Sigmoid colon (tissue), 7 donors: ENCODE results near the gene CLEC16A. TPM values are rescaled to one million over a fixed set of nuclear protein-coding genes. Genes with fewer than 3 reads are reported as not detected.
"Not testable (repeated sequence)": the region's sequence is repeated elsewhere in the genome, so short reads cannot be mapped to it uniquely, and the experiment has no call there.

Experiments used
- DNase-seq: peaks from one replicate; pipeline ENCODE4 v3.0.0-alpha.2; 2019
- H3K27ac ChIP-seq, 4 donors: fragments of 200-600 bp; sonication (generic); one replicate each; pipeline ENCODE4 v1.5.1; 2016 to 2019; ENCODE audit warnings: mild to moderate bottlenecking in 1 of 4
- H3K27me3 ChIP-seq, 3 donors: fragments of 200-600 bp; sonication (generic); one replicate each; pipeline ENCODE4 v1.5.1; 2019; ENCODE audit warnings: mild to moderate bottlenecking in 1 of 3
- H3K36me3 ChIP-seq, 4 donors: fragments of 200-600 bp; sonication (generic); one replicate each; pipeline ENCODE4 v1.5.1; 2016 to 2019
- H3K4me1 ChIP-seq, 4 donors: fragments of 200-600 bp; sonication (generic); one replicate each; pipeline ENCODE4 v1.5.1; 2017 to 2019
- H3K4me3 ChIP-seq, 4 donors: fragments of 200-600 bp; sonication (generic); one replicate each; pipeline ENCODE4 v1.5.1; 2017 to 2019; ENCODE audit warnings: mild to moderate bottlenecking in 2 of 4, moderate library complexity in 1 of 4
- H3K9me3 ChIP-seq, 4 donors: fragments of 200-600 bp in 3 of 4; sonication (generic) in 3 of 4; one replicate each; pipeline versions ENCODE4 v1.5.1 to v1.6.1; 2013 to 2019
- EP300 ChIP-seq, 4 donors: sonication (generic); formaldehyde crosslinking; IDR thresholded peaks; one replicate each; pipeline ENCODE4 v1.6.1; 2017; ENCODE audit warnings: antibody characterized with exemption in 4 of 4
- POLR2A ChIP-seq, 2 donors: fragments of 450-650 bp; IDR thresholded peaks; one replicate each; pipeline ENCODE4 v1.6.1; 2016; ENCODE audit warnings: antibody characterized with exemption in 2 of 2, mild to moderate bottlenecking in 2 of 2, moderate library complexity in 2 of 2
- POLR2AphosphoS5 ChIP-seq, 4 donors: sonication (generic); formaldehyde crosslinking; IDR thresholded peaks; one replicate each; pipeline ENCODE4 v1.6.1; 2017; ENCODE audit warnings: antibody characterized with exemption in 4 of 4
- WGBS, 2 donors: extraction: QIAGEN DNeasy Blood & Tissue Kit; methylation state at CpG; one replicate each; pipeline ENCODE4 v1.1.7; 2013; 5-methylcytosine and 5-hydroxymethylcytosine counted together
- intact Hi-C: fragments of 100-400 bp; cut with DNase I; formaldehyde crosslinking; loops from one replicate; pipeline ENCODE4 v1.15.1; 2023
- polyA plus RNA-seq, 3 donors: library from polyadenylated mRNA; stranded (reverse); fragments of 200-250 nt; gene quantifications; one replicate each; pipeline ENCODE4 v1.2.3, GENCODE V29; 2013
- total RNA-seq, 4 donors: library from RNA; depleted of rRNA; stranded (reverse); fragments of >200 nt; gene quantifications; one replicate each; pipeline ENCODE4 v1.1.0, GENCODE V29; 2016
- TF ChIP-seq, protein P1 (sequence below), 4 experiments: fragments of 450-650 bp in 3 of 4; fragments of 200-600 bp in 1 of 4; IDR thresholded peaks; one replicate each; pipeline ENCODE4 v1.5.1; 2016 to 2019; ENCODE audit warnings: antibody characterized with exemption in 4 of 4, mild to moderate bottlenecking in 3 of 4, moderate library complexity in 2 of 4
- donor health status: healthy with polysubstance abuse.
- donor health status: Bipolar disorder and iron deficiency.
- donor health status: healthy.

Gene CLEC16A
- total and polyA plus RNA-seq, 7 donors = 9.6 to 35.2 (median 24.6) TPM

DNA sequence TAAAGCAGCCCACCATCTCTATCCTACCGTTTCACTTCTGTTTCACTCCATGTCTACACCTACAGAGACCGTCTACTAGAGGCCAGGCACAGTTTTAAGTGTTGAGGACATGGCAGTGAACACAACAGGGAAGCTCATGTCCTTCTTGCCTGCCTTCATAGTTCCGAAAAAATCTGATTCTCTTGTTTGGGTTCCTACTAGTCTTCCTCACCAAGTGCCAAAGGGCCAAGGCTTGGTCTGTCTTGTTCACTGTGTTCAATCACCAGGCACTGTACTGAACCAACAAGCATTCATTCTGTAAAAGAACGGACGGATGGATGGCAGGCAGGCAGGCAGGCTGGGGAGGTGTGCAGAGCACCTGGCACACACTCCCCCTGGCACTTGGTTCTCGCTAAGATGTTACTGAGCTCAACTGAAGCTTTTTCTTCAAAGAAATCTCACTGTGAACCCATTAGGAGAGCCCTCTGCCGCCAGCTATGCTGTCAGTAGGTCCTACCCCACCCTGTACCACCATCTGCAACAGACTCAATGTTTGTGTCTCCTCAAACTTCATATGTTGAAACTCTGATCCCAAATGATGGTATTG lies 4.6 kb upstream of the CLEC16A start:
- no peak for DNase-seq
- Histone ChIP-seq H3K27ac (peak overlapping the region; percentile 89 to 92 (median 90)), H3K36me3 (no peaks in the 10 kb centered on the region), H3K4me3 (peak overlapping the region in 2 of 4 donors; percentile 74 to 92), H3K9me3 (no peaks in the 10 kb centered on the region), H3K27me3 (no peaks in the 10 kb centered on the region), H3K4me1 (peaks cover 0 to 86% (median 81%) of the 10 kb centered on the region in 4 donors)
- 89 to 94% methylated on average over 7 of the region's 7 CpGs for WGBS, 2 donors
- TF ChIP-seq POLR2AphosphoS5 (IDR thresholded peaks at IDR 0.05) = no peak
- TF ChIP-seq POLR2A (IDR thresholded peaks at IDR 0.05) = no peak
- no peak for TF ChIP-seq EP300 (IDR thresholded peaks at IDR 0.05)
- TF ChIP-seq, protein P1, sequence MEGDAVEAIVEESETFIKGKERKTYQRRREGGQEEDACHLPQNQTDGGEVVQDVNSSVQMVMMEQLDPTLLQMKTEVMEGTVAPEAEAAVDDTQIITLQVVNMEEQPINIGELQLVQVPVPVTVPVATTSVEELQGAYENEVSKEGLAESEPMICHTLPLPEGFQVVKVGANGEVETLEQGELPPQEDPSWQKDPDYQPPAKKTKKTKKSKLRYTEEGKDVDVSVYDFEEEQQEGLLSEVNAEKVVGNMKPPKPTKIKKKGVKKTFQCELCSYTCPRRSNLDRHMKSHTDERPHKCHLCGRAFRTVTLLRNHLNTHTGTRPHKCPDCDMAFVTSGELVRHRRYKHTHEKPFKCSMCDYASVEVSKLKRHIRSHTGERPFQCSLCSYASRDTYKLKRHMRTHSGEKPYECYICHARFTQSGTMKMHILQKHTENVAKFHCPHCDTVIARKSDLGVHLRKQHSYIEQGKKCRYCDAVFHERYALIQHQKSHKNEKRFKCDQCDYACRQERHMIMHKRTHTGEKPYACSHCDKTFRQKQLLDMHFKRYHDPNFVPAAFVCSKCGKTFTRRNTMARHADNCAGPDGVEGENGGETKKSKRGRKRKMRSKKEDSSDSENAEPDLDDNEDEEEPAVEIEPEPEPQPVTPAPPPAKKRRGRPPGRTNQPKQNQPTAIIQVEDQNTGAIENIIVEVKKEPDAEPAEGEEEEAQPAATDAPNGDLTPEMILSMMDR (IDR thresholded peaks at IDR 0.05) = no peak
- intact Hi-C loops = loop anchor here (5.0 kb wide), 1 partner anchor 973 kb away; no protein-coding TSS in a partner anchor

DNA sequence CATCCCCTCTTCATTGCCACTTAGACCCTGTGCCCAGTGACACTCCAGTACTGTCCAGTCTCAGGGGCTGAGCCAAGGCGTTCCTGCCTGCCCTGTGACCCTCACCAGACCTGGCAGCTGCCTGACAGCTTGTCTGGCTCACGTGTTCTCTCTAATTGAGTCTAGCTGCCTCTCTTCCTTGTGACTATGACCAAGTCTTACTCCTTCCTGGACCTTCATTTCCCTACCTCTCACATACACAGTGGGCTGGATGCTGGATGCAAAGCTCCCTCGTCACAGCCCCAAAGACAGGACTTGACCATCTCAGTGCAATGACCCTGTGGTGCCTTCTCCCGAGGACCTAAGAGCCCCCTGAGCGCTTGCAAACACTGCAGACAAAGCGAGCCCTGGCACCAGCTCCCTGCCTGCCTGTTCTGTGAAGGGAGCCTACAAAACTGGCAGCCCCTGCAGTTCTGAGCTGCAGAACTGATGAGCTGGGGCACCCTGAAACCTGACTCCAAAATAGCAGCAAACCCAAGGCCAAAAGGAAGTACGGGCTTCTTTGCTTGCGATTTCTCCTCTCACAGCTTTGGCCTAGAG lies 3.8 kb upstream of the CLEC16A start:
- peak overlapping the region; percentile 89 to 92 (median 90) for H3K27ac ChIP-seq
- H3K4me1 ChIP-seq = peaks cover 0 to 86% (median 82%) of the 10 kb centered on the region in 4 donors
- 13 to 32% methylated on average over 8 of the region's 8 CpGs for WGBS, 2 donors
- no peaks in the 10 kb centered on the region for H3K9me3 ChIP-seq
- no peak for DNase-seq
- no peaks in the 10 kb centered on the region for H3K36me3 ChIP-seq
- intact Hi-C loops = loop anchor here (5.0 kb wide), 1 partner anchor 972 kb away; no protein-coding TSS in a partner anchor
- peak overlapping the region; percentile 67 to 92 (median 79) for H3K4me3 ChIP-seq
- no peaks in the 10 kb centered on the region for H3K27me3 ChIP-seq
- TF ChIP-seq POLR2AphosphoS5 (IDR thresholded peaks at IDR 0.05) = peak in 1 of 4 donors; percentile 58
- TF ChIP-seq POLR2A (IDR thresholded peaks at IDR 0.05) = no peak

DNA sequence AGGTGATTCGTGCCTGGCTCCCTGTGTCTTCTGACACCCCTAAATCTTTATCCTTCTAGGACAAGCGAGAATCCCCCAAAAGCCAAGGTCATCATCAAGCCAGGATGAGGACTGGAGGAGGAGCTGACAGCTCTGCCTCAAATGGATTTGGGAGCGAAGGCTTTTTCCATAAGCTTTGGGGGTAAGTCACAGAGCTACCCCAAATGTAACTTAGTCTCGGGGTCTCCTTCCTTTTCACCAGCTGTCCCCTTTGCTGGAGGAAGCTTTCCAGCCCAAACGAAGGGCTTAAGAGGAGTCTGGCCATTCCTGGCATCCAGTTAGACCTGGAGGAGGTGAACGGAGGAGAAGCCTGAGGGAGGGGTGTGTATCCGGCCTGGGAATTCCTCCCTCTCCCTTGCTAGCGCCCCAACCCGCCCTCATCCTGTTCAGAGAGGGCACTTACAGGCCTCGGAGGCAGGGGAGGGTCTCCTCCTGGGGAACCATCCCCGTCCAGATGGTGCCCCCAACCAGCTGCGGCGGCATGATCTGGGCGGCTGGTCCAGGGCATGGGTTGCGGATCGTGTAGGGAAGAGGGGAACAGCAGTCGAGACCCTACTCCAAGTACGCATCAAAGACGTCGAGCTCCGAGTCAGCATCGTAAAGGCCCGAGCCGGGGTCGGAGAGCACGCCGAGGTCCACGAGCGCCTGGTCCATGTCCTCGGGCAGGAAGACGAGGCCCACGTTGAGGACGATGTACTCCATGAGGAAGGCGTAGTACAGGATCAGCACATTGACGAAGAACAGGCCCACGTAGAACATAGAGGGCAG lies 3.0 kb upstream of the CLEC16A start:
- peaks cover 0 to 86% (median 82%) of the 10 kb centered on the region in 4 donors for H3K4me1 ChIP-seq
- no peaks in the 10 kb centered on the region for H3K9me3 ChIP-seq
- 2 to 5% methylated on average over 35 to 36 of the region's 36 CpGs for WGBS, 2 donors
- H3K4me3 ChIP-seq = peak overlapping the region; percentile 67 to 92 (median 79)
- peak overlapping the region; percentile 89 to 92 (median 90) for H3K27ac ChIP-seq
- TF ChIP-seq POLR2AphosphoS5 (IDR thresholded peaks at IDR 0.05) (no peak), EP300 (IDR thresholded peaks at IDR 0.05) (no peak), POLR2A (IDR thresholded peaks at IDR 0.05) (no peak)
- TF ChIP-seq, protein P1 (IDR thresholded peaks at IDR 0.05) = no peak
- no peaks in the 10 kb centered on the region for H3K36me3 ChIP-seq
- intact Hi-C loops = loop anchor here (5.0 kb wide), 1 partner anchor 971 kb away; no protein-coding TSS in a partner anchor
- no peaks in the 10 kb centered on the region for H3K27me3 ChIP-seq
- no peak for DNase-seq

DNA sequence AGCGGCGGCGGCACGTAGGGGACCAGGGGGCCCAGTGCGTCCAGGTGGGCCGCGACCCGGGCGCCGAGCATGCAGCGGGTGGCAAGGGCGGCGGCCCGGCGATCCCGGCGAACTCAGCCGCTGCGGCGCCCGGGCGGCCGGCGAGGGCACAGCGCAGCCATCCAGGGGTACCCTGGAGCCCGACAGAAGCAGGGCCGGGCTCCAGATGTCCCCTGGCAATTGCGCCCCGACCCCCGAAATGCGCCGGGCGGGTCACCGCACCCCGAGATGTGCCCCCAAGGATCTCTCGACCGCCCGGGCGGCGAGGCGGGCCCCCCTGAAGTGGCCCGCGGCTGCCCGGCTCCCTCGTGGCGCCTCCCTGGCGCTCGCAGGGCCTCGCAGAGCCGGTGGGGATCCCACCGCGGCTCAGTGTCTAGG lies 2.4 kb upstream of the CLEC16A start:
- not testable (repeated sequence) for H3K36me3 ChIP-seq, DNase-seq, H3K9me3 ChIP-seq, H3K27me3 ChIP-seq
- WGBS, 2 donors = 0% methylated on average over 52 of the region's 52 CpGs
- intact Hi-C loops = loop anchor here (5.0 kb wide), 1 partner anchor 970 kb away; no protein-coding TSS in a partner anchor
- Histone ChIP-seq H3K4me3 (peak overlapping the region; percentile 67 to 92 (median 79)), H3K27ac (peak overlapping the region; percentile 89 to 92 (median 90)), H3K4me1 (peaks cover 0 to 86% (median 79%) of the 10 kb centered on the region in 4 donors)

DNA sequence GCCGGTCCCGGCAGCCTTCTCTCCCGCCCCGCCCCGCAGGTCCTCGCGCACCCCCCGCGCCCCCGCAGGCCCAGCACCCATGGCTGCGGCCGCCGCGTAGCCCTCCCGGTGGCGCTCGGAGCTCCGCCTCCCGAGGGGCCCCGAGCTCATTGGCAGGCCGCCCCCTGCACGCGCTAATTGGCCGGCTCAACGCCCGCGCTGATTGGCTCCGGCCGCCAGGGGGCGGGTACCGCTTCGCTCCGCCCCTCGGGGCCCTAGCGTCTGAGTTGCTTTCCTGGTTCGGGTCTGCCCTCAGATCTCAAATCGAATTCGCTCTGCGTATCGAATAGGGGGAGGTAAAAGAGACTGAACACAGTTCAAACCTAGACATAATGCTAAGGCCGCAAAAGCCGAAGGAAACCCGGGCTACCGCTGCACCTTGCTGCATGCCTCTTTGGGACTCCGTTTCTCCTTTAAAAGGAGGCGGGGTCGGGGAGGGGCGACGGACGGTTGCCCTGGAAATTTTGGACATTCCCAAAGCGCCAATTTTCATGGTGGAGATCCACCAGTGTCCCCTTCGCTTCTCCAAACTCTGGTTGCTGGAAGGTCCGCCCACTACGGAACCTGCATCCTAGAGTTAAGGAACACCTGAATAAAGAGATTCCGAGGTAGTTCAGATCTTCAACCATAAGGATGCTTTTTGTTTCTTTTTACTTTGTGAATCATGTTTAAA lies 1.9 kb upstream of the CLEC16A start, which contains the start of gene DEXI:
Gene DEXI (minus strand): TSS at position 117 of the 712 bp plus-strand sequence. CDS start 463 bp downstream, outside the sequence.
- no peaks in the 10 kb centered on the region for H3K9me3 ChIP-seq
- intact Hi-C loops = loop anchor here (5.0 kb wide), 1 partner anchor 970 kb away; no protein-coding TSS in a partner anchor
- peak in 1 of 2 donors; percentile 35 for TF ChIP-seq POLR2A (IDR thresholded peaks at IDR 0.05)
- peak; percentile 77 to 93 (median 92) for TF ChIP-seq POLR2AphosphoS5 (IDR thresholded peaks at IDR 0.05)
- TF ChIP-seq EP300 (IDR thresholded peaks at IDR 0.05) = no peak
- TF ChIP-seq, protein P1 (IDR thresholded peaks at IDR 0.05) = peak in 2 of 4 experiments; percentile 11 to 22
- WGBS, 2 donors = 3 to 6% methylated on average over 55 of the region's 55 CpGs
- no peaks in the 10 kb centered on the region for H3K36me3 ChIP-seq
- H3K4me3 ChIP-seq = peak within 1 kb of the TSS; percentile 67 to 92 (median 79)
- H3K27ac ChIP-seq = peak within 1 kb of the TSS; percentile 89 to 92 (median 90)
- peak; percentile 98 for DNase-seq
- peaks cover 0 to 85% (median 74%) of the 10 kb centered on the region in 4 donors for H3K4me1 ChIP-seq
- H3K27me3 ChIP-seq = no peaks in the 10 kb centered on the region
